UCSD-AML1 (cell line): Measurements from ENCODE around the gene ZC2HC1C.

Experiments used
- DNase-seq: peaks from one replicate; lab custom pipeline; 2025; ENCODE audit not compliant: unreplicated experiment; lab: John Stamatoyannopoulos, UW

The ZC2HC1C gene, protein sequence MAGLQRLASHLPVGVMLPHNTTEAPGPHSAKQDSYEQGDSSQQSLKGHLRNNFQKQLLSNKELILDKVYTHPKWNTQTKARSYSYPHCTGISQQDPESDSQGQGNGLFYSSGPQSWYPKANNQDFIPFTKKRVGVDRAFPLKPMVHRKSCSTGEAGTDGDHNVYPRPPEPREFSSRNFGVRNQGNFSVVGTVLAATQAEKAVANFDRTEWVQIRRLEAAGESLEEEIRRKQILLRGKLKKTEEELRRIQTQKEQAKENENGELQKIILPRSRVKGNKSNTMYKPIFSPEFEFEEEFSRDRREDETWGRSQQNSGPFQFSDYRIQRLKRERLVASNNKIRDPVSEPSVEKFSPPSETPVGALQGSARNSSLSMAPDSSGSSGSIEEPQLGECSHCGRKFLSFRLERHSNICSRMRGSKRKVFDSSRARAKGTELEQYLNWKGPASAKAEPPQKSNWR

GRCh38 chr14:75069121-75069810 lies at the start of gene ZC2HC1C:
TSS of gene ZC2HC1C (plus strand) at chr14:75069641. CDS start at chr14:75070574, 933 bp downstream.
- DNase-seq: no peak

DNA sequence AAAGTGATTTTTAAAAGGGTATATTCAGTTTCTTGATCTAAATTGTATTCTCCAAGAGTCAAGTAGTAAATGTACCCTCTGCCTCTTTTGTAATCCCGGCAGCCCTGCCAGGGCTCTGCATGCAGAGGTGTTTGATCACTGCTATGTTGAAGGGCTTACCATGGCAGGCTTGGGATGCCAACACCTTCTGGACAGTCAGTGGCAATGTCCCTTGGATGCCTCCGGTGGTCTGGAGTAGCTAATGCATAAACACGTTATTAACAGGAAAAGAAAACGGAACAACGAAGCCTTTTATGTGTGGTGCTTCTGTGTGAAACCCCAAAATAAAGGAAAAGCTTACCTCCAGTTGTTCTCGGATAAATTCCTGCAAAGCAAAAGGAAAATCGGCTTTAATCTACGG lies 46.8 kb upstream of the ZC2HC1C start:
- DNase-seq: no peak

GRCh38 chr14:75023108-75023507 lies 46.3 kb upstream of the ZC2HC1C start:
- DNase-seq: no peak

- no peak for DNase-seq
These were observed 44.4 kb upstream of the ZC2HC1C start for GRCh38 chr14:75025082-75025481.

DNA sequence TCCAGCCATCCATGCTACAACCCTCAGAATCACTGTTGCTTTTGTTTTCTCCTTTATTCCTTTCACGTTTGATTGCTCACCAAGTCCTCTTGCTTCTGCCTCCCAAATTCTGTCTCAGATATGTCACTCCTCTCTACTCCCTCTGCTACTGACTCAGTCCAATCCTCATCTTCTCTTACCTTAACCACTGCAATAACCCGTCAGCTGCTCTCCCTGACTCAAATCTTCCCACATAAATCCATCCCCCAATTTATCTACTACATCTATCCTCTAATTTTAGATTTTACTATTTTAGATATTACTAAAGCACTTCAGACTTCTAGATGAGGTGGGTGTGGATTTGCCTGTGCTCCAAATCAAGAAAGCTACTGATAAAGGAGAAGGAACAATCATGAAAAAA lies 43.6 kb upstream of the ZC2HC1C start:
- DNase-seq: no peak

DNA sequence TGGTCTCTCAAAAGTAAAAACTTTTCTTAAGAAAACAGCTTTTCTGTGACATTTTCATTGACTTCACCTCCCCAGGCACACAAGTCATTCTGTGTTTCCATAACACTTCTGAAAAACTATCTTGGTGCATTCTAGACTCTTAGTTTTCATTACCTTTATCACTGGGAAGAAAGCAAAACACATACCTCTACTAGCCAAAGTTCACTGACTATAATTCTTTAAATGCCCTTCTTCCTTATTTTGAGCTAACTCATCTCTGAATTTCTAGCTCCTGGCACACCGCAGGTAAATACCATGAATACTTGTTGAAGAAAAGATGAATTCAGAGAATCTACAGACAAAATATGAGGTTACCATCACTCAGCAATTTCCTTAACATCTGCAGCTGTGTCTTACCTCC lies 39.3 kb upstream of the ZC2HC1C start:
- no peak for DNase-seq

GRCh38 chr14:75032939-75033338 lies 36.5 kb upstream of the ZC2HC1C start:
- DNase-seq: no peak

GRCh38 chr14:75040507-75040906 lies 28.9 kb upstream of the ZC2HC1C start:
- no peak for DNase-seq

- DNase-seq: no peak
These were observed 28.5 kb upstream of the ZC2HC1C start for GRCh38 chr14:75040959-75041358.

GRCh38 chr14:75041613-75042012 lies 27.8 kb upstream of the ZC2HC1C start:
- no peak for DNase-seq

DNA sequence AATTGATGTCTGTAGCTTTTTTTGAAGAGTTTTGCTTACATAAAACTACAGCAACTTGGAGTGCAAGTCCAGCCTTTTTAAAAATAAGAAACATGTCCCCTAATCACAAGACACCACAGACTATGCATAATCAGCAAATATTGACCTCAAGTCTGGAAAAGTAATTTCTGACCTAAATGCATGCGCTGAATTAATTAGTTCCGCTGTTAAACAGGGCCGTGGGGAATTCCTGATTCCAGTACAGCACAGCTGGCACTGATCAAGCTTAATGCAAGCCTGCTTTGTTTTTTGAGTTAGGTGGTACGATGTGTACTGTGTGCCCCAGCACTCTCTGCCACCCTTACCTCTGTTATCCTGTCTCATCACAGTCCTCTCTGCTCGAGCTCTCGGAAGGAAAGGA lies 27.4 kb upstream of the ZC2HC1C start:
- DNase-seq: no peak

- DNase-seq: no peak
These were observed 25.1 kb upstream of the ZC2HC1C start for GRCh38 chr14:75044322-75044721.

DNA sequence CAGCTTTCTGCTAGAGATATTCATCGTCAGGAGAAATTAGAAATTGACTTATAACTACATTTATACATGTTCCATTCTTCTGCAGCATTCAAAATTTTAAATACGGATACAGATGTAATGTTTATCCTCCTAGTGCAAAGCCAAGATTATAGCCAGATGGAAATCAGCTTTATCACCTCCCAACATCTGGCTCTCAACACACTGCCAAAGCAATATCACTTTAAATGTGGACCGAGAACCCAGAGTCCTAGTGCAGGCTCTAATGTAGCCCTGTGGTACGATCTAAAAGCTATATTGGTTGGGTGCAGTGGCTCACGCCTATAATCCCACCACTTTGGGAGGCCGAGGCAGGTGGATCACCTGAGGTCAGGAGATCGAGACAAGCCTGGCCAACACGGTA lies 24.7 kb upstream of the ZC2HC1C start:
- DNase-seq: no peak

GRCh38 chr14:75046275-75046674 lies 23.2 kb upstream of the ZC2HC1C start:
- no peak for DNase-seq

- DNase-seq: no peak
These were observed 22.5 kb upstream of the ZC2HC1C start for GRCh38 chr14:75046899-75047298.

GRCh38 chr14:75047506-75047905 lies 21.9 kb upstream of the ZC2HC1C start:
- DNase-seq: no peak

GRCh38 chr14:75048101-75048500 lies 21.3 kb upstream of the ZC2HC1C start:
- DNase-seq: no peak

DNA sequence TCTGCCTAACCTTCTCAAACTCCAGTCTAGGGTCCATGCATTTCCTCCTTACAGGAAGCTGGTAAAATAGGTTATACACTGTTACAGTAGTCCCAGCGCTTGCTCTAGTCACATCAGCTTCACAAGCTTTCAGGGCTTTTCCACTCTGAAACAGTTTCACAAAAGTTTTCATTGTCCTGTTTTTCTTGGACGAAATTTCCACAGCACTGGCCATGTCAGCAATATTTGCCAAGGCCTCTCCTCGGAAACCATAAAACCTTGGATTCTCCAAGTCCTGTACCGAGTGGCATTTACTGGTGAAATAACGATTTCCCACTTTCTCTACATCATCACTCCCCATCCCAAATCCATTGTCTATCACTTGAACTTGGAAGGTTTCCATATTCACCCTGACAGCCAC lies 20.3 kb upstream of the ZC2HC1C start:
- no peak for DNase-seq

DNA sequence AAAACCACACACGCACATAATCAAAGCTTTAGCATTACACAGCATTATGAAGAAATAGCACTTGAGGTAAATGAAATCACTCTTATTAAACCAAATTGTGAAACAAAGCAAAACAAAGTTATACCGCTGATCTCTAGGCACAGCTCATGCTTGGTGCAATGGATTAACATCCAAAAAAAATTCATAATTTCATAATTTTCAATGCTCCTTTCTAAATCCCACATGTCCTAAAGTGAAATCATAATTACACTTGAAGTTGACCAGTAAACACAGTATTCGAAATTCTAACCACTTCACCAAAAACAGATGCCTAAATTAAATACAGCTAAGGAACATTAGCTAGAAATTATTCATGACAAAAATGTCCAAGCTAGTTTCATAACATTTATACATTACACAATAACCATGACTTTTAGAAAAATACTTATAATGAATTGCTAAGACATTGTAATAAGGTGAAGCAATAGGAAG lies 19.7 kb upstream of the ZC2HC1C start:
- no peak for DNase-seq

GRCh38 chr14:75050852-75051555 lies 18.4 kb upstream of the ZC2HC1C start, which contains the start of gene MLH3:
TSS of gene MLH3 (minus strand) at chr14:75051467. CDS start at chr14:75049655, 1,812 bp downstream.
- DNase-seq: peak; percentile 72

DNA sequence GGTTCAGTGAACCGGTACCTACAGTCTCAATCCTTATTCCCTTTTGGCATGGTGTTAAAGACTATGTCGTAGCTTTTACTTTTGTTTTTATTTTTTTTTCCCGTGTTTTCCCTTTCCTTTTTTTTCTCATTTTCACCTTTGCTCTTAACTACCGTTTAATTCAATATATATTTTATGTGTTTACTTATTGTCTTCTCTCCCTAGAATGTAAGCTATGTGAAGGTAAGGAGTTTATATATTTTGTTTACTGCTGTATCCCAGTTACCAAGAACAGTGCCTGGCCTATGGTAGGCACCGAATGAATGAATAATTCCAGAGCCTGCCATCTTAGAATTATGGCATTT lies 17.9 kb upstream of the ZC2HC1C start:
- DNase-seq: no peak
